ENCODE data around the gene DHRS9. TPM values are rescaled to one million over a fixed set of nuclear protein-coding genes. Genes with fewer than 3 reads are reported as not detected.

The DHRS9 gene
- total RNA-seq, 3 donors from 2014 or later = 0.73 to 7.8 (median 3.3) TPM

DNA sequence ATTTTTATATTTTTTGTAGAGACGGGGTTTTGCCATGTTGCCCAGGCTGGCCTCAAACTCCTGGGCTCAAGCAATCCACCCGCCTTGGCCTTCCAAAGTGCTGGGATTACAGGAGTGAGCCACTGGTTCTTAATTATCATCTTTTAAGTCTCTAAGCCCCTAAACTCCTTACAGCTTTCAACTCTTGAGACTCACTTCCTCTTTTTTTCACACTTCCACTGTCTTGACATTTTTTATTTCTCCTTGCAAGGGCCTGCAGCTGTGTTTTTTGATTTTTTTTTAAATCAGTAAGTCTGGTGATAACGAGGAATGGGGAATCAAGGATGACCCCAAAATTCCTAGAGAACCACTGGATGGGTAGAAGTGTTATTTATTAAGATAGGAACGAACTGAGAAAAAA, 29.7 kb upstream of the DHRS9 start:
- no peaks in the 10 kb centered on the region for H3K4me1 ChIP-seq
- H3K9me3 ChIP-seq = peaks cover 4 to 11% of the 10 kb centered on the region in 2 donors
- DNase-seq (ENCODE audit: low spot score in 2 of 2) = no peak
- intact Hi-C loops (cut with DNase I; ENCODE audit: low total_unique reads) = no loop called here
- no peak overlapping the region for H3K27ac ChIP-seq
- TF ChIP-seq POLR2AphosphoS5 (IDR thresholded peaks at IDR 0.05) = no peak
- no peak for TF ChIP-seq POLR2A (IDR thresholded peaks at IDR 0.05)
- TF ChIP-seq, protein P1, sequence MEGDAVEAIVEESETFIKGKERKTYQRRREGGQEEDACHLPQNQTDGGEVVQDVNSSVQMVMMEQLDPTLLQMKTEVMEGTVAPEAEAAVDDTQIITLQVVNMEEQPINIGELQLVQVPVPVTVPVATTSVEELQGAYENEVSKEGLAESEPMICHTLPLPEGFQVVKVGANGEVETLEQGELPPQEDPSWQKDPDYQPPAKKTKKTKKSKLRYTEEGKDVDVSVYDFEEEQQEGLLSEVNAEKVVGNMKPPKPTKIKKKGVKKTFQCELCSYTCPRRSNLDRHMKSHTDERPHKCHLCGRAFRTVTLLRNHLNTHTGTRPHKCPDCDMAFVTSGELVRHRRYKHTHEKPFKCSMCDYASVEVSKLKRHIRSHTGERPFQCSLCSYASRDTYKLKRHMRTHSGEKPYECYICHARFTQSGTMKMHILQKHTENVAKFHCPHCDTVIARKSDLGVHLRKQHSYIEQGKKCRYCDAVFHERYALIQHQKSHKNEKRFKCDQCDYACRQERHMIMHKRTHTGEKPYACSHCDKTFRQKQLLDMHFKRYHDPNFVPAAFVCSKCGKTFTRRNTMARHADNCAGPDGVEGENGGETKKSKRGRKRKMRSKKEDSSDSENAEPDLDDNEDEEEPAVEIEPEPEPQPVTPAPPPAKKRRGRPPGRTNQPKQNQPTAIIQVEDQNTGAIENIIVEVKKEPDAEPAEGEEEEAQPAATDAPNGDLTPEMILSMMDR (IDR thresholded peaks at IDR 0.05) = no peak
- H3K36me3 ChIP-seq = no peaks in the 10 kb centered on the region
- no peaks in the 10 kb centered on the region for H3K27me3 ChIP-seq
- H3K4me3 ChIP-seq = no peak overlapping the region

DNA sequence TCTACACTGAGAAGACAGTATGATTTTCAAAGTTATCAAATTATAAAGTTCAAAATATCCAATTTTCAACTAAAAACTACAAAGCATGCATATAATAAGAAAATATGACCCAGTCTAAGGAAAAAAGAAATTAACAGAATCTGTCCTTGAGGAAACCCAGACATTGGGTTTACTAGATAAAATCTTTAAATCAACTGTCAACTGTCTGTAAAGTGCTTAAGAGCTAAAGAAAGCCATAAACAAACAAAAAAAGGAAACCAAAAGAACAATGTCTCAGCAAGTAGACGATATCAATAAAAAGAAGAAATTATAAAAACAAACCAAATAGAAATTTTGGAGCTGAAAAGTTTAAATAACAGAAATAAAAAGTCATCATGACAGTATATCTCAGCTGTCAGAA, 27.8 kb upstream of the DHRS9 start:
- peaks cover 4 to 11% of the 10 kb centered on the region in 2 donors for H3K9me3 ChIP-seq
- TF ChIP-seq, protein P1 (IDR thresholded peaks at IDR 0.05) = no peak
- TF ChIP-seq POLR2AphosphoS5 (IDR thresholded peaks at IDR 0.05) (no peak), POLR2A (IDR thresholded peaks at IDR 0.05) (no peak)
- no peaks in the 10 kb centered on the region for H3K36me3 ChIP-seq
- intact Hi-C loops (cut with DNase I; ENCODE audit: low total_unique reads) = no loop called here
- no peak for DNase-seq (ENCODE audit: low spot score in 2 of 2)
- no peaks in the 10 kb centered on the region for H3K4me1 ChIP-seq
- no peak overlapping the region for H3K27ac ChIP-seq
- no peaks in the 10 kb centered on the region for H3K27me3 ChIP-seq
- no peak overlapping the region for H3K4me3 ChIP-seq

DNA sequence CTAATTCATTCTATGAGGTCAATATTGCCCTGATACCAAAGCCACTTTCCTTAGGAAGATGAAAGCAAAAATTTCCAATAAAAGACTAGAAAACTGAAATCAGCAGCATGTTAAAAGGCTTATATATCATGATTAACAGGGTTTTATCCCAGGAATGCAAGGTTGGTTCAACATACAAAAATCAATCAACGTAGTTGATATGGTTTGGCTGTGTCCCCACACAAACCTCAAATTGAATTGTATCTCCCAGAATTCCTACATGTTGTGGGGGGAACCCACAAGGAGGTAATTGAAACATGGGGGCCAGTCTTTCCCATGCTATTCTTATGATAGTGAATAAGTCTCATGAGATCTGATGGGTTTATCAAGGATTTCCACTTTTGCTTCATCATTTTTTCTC, 26.5 kb upstream of the DHRS9 start:
- Histone ChIP-seq H3K27me3 (no peaks in the 10 kb centered on the region), H3K4me3 (no peak overlapping the region), H3K27ac (no peak overlapping the region), H3K4me1 (no peaks in the 10 kb centered on the region), H3K9me3 (peaks cover 4 to 11% of the 10 kb centered on the region in 2 donors), H3K36me3 (no peaks in the 10 kb centered on the region)
- intact Hi-C loops (cut with DNase I; ENCODE audit: low total_unique reads) = no loop called here
- DNase-seq (ENCODE audit: low spot score in 2 of 2) = no peak
- TF ChIP-seq POLR2A (IDR thresholded peaks at IDR 0.05) (no peak), POLR2AphosphoS5 (IDR thresholded peaks at IDR 0.05) (no peak)
- TF ChIP-seq, protein P1 (IDR thresholded peaks at IDR 0.05) = no peak

DNA sequence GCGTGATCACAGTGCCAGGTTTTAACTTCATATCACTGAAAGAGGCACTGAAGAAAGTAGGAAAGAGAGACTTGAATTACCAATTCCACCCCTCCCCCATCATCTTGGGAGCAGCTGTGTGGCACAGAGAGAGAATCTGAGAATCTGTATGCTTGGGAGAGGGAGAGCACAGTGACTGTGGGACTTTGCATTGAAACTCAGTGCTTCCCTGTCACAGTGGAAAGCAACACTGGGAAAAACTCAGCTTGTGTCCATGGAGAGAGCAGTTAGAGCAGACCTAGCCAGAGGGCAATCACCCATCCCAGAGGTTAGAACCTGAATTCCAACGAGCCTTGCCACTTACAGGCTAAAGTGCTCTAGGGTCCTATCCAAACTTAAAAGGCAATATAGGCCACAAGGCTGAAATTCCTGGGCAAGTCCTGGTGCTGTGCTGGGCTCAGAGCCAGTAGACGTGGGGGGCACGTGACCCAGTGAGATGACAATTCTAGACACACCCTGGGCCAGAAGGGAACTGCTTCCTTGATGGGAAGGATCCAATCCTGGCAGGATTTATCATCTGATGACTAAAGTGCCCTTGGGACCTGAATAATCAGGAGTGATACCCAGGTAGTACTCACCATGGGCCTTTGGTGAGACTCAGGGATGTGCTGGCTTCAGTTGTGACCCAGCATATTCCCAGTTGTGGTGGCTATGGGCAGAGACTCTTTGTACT, 22.8 kb upstream of the DHRS9 start:
- Histone ChIP-seq H3K27ac (no peak overlapping the region), H3K27me3 (no peaks in the 10 kb centered on the region), H3K36me3 (no peaks in the 10 kb centered on the region), H3K4me3 (no peak overlapping the region), H3K4me1 (no peaks in the 10 kb centered on the region), H3K9me3 (peaks cover 4 to 11% of the 10 kb centered on the region in 2 donors)
- TF ChIP-seq POLR2AphosphoS5 (IDR thresholded peaks at IDR 0.05) = no peak
- no peak for TF ChIP-seq POLR2A (IDR thresholded peaks at IDR 0.05)
- TF ChIP-seq, protein P1 (IDR thresholded peaks at IDR 0.05) = no peak
- no peak for DNase-seq (ENCODE audit: low spot score in 2 of 2)
- intact Hi-C loops (cut with DNase I; ENCODE audit: low total_unique reads) = no loop called here

Measured in breast epithelium (tissue), 4 donors.